Activated CD8-positive, alpha-beta T cell treated with anti-CD3 and anti-CD28 coated beads for 36 hours (primary cell): ENCODE measurements around the gene CR2. TPM values are rescaled to one million over a fixed set of nuclear protein-coding genes. Genes with fewer than 3 reads are reported as not detected.

Experiments
- ATAC-seq: fragments of 200-7000 bp; cut with Tn5 transposase; one replicate; pipeline ENCODE4 v1.10.0; 2021; ENCODE audit warnings: mild to moderate bottlenecking, moderate library complexity
- CTCF ChIA-PET: fragments of 350-600 bp; sonication (Branson Sonifier 250); formaldehyde crosslinking; loops from one replicate; lab custom pipeline; 2021; ENCODE audit warnings: antibody characterized with exemption; lab: Charles Lee
- POLR2A ChIA-PET: fragments of 350-600 bp; sonication (Branson Sonifier 250); formaldehyde crosslinking; loops from one replicate; lab custom pipeline; 2021; ENCODE audit warnings: antibody characterized with exemption; lab: Charles Lee
- DNase-seq: peaks from one replicate; pipeline ENCODE4 v3.0.0-alpha.2; 2020
- H3K27ac Mint-ChIP-seq: one replicate; pipeline ENCODE4 v1.8.0; 2021; ENCODE audit warnings: mild to moderate bottlenecking, mixed read lengths
- H3K27me3 Mint-ChIP-seq: one replicate; pipeline ENCODE4 v1.8.0; 2021; ENCODE audit warnings: mixed read lengths
- H3K36me3 Mint-ChIP-seq: one replicate; pipeline ENCODE4 v1.8.0; 2021; ENCODE audit warnings: low read depth, mixed read lengths
- H3K4me1 Mint-ChIP-seq: one replicate; pipeline ENCODE4 v1.8.0; 2021; ENCODE audit warnings: low read depth, mixed read lengths
- H3K4me3 Mint-ChIP-seq: one replicate; pipeline ENCODE4 v1.8.0; 2021; ENCODE audit warnings: mild to moderate bottlenecking, moderate library complexity, mixed read lengths
- H3K9me3 Mint-ChIP-seq: one replicate; pipeline ENCODE4 v1.8.0; 2021; ENCODE audit warnings: mixed read lengths
- intact Hi-C: fragments of 100-400 bp; cut with micrococcal nuclease; formaldehyde crosslinking; loops from one replicate; pipeline ENCODE4 v1.10.0; 2022
- total RNA-seq, 2 experiments: library from RNA; stranded (reverse); gene quantifications; one replicate each; pipeline ENCODE4 v1.2.3, GENCODE V29; 2021
- TF ChIP-seq, protein P1 (sequence below): fragments of 200-600 bp; IDR thresholded peaks from one replicate; pipeline ENCODE4 v1.8.0; 2022; ENCODE audit warnings: antibody characterized with exemption, mild to moderate bottlenecking

Gene CR2
- total RNA-seq, 2 experiments from 2014 or later, result 1.9 to 2.1 TPM

GRCh38 chr1:207463571-207463970 lies 9.4 kb downstream of the CR2 start:
- Mint-ChIP-seq H3K9me3 (no peaks in the 10 kb centered on the region), H3K4me3 (no peak overlapping the region), H3K27me3 (no peaks in the 10 kb centered on the region), H3K4me1 (peaks cover 49% of the 10 kb centered on the region), H3K27ac (peak overlapping the region; percentile 11), H3K36me3 (peaks cover 1% of the 10 kb centered on the region)
- ChIA-PET POLR2A (interaction anchor here (1.7 kb wide), 1 partner anchor 9 kb away, joined by 4 read pairs; no protein-coding TSS in a partner anchor), CTCF (interaction anchor here (0.9 to 2.5 kb wide), 3 partner anchors 9 to 120 kb away, joined by 3 to 12 read pairs (median 4); partner anchors contain the start of gene CR2)
- DNase-seq (no peak), ATAC-seq (peak; percentile 60)
- TF ChIP-seq, protein P1, sequence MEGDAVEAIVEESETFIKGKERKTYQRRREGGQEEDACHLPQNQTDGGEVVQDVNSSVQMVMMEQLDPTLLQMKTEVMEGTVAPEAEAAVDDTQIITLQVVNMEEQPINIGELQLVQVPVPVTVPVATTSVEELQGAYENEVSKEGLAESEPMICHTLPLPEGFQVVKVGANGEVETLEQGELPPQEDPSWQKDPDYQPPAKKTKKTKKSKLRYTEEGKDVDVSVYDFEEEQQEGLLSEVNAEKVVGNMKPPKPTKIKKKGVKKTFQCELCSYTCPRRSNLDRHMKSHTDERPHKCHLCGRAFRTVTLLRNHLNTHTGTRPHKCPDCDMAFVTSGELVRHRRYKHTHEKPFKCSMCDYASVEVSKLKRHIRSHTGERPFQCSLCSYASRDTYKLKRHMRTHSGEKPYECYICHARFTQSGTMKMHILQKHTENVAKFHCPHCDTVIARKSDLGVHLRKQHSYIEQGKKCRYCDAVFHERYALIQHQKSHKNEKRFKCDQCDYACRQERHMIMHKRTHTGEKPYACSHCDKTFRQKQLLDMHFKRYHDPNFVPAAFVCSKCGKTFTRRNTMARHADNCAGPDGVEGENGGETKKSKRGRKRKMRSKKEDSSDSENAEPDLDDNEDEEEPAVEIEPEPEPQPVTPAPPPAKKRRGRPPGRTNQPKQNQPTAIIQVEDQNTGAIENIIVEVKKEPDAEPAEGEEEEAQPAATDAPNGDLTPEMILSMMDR, result no peak
- intact Hi-C loops, result no loop called here

DNA sequence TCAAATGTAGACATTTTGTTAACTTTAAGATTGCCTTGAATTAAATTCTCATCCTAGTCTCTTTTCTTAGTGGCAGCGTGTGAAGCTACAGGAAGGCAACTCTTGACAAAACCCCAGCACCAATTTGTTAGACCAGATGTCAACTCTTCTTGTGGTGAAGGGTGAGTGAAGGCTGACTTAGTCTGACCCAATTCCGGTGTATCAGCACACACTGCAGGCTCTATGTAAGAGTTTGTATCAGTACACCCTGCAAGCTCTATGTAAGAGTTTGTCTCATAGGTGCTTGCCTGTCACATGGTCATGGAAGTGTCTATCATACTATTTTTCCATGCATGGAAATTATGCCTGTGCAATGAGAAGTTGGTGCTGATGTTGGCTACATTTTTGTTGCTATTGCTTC lies 16.8 kb downstream of the CR2 start:
- no peak overlapping the region for H3K4me3 Mint-ChIP-seq
- H3K4me1 Mint-ChIP-seq, result peaks cover 20% of the 10 kb centered on the region
- peaks cover 13% of the 10 kb centered on the region for H3K36me3 Mint-ChIP-seq
- TF ChIP-seq, protein P1, result no peak
- peak overlapping the region; percentile 47 for H3K27ac Mint-ChIP-seq
- no peaks in the 10 kb centered on the region for H3K9me3 Mint-ChIP-seq
- POLR2A ChIA-PET, result interaction anchor here (1.0 kb wide), 2 partner anchors 8 to 9 kb away, joined by 3 read pairs; no protein-coding TSS in a partner anchor
- DNase-seq (peak; percentile 34), ATAC-seq (peak; percentile 98)
- H3K27me3 Mint-ChIP-seq, result no peaks in the 10 kb centered on the region
- CTCF ChIA-PET, result interaction anchor here (1.1 kb wide), 1 partner anchor 14 kb away, joined by 4 read pairs; no protein-coding TSS in a partner anchor
- intact Hi-C loops, result no loop called here

DNA sequence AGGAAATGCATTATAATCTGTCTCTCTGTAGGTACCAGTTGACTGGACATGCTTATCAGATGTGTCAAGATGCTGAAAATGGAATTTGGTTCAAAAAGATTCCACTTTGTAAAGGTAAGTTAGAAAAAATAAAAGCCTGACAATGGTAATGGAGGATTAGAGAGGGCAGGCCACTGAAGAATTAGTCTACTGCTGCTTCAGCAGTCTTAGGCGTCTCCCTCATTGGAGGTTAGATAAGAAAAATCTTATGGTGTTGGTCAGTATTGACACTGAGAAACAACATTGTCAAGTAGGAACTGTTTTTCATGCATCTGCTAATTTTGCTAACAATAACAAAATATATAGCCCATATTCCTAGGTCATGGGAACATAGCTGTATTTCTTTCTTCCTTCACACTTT lies 20.1 kb downstream of the CR2 start:
- H3K4me1 Mint-ChIP-seq, result peaks cover 16% of the 10 kb centered on the region
- TF ChIP-seq, protein P1, result no peak
- peaks cover 13% of the 10 kb centered on the region for H3K36me3 Mint-ChIP-seq
- ATAC-seq (no peak), DNase-seq (no peak)
- intact Hi-C loops, result no loop called here
- no peaks in the 10 kb centered on the region for H3K27me3 Mint-ChIP-seq
- no peak overlapping the region for H3K4me3 Mint-ChIP-seq
- ChIA-PET POLR2A (interaction anchor here (1.2 kb wide), 1 partner anchor 10 kb away, joined by 3 read pairs; no protein-coding TSS in a partner anchor), CTCF (interaction anchor here (1.2 to 2.1 kb wide), 2 partner anchors 26 to 542 kb away, joined by 3 to 4 read pairs; no protein-coding TSS in a partner anchor)
- H3K27ac Mint-ChIP-seq, result no peak overlapping the region
- no peaks in the 10 kb centered on the region for H3K9me3 Mint-ChIP-seq

GRCh38 chr1:207486198-207486597 lies 32.1 kb downstream of the CR2 start:
- no peaks in the 10 kb centered on the region for H3K9me3 Mint-ChIP-seq
- H3K4me1 Mint-ChIP-seq, result no peaks in the 10 kb centered on the region
- H3K4me3 Mint-ChIP-seq, result no peak overlapping the region
- no peaks in the 10 kb centered on the region for H3K27me3 Mint-ChIP-seq
- intact Hi-C loops, result no loop called here
- ATAC-seq (no peak), DNase-seq (no peak)
- POLR2A ChIA-PET, result no interaction called here
- CTCF ChIA-PET, result interaction anchor here (1.0 to 1.6 kb wide), 3 partner anchors 13 to 73 kb away, joined by 3 to 7 read pairs (median 4); no protein-coding TSS in a partner anchor
- no peak overlapping the region for H3K27ac Mint-ChIP-seq
- no peaks in the 10 kb centered on the region for H3K36me3 Mint-ChIP-seq
- TF ChIP-seq, protein P1, result no peak

GRCh38 chr1:207487636-207488035 lies 33.5 kb downstream of the CR2 start:
- Mint-ChIP-seq H3K36me3 (no peaks in the 10 kb centered on the region), H3K4me3 (no peak overlapping the region), H3K27ac (no peak overlapping the region), H3K9me3 (no peaks in the 10 kb centered on the region), H3K27me3 (no peaks in the 10 kb centered on the region), H3K4me1 (no peaks in the 10 kb centered on the region)
- intact Hi-C loops, result no loop called here
- ATAC-seq (no peak), DNase-seq (no peak)
- CTCF ChIA-PET, result interaction anchor here (1.8 kb wide), 1 partner anchor 12 kb away, joined by 5 read pairs; no protein-coding TSS in a partner anchor
- POLR2A ChIA-PET, result no interaction called here
- TF ChIP-seq, protein P1, result no peak
